Sigmoid colon (tissue), 7 donors: ENCODE results near the gene CLK4. TPM values are rescaled to one million over a fixed set of nuclear protein-coding genes. Genes with fewer than 3 reads are reported as not detected.

Experiments
- DNase-seq: peaks from one replicate; pipeline ENCODE4 v3.0.0-alpha.2; 2019
- H3K27ac ChIP-seq, 4 donors: fragments of 200-600 bp; sonication (generic); one replicate each; pipeline ENCODE4 v1.5.1; 2016 to 2019; ENCODE audit warnings: mild to moderate bottlenecking in 1 of 4
- H3K27me3 ChIP-seq, 3 donors: fragments of 200-600 bp; sonication (generic); one replicate each; pipeline ENCODE4 v1.5.1; 2019; ENCODE audit warnings: mild to moderate bottlenecking in 1 of 3
- H3K36me3 ChIP-seq, 4 donors: fragments of 200-600 bp; sonication (generic); one replicate each; pipeline ENCODE4 v1.5.1; 2016 to 2019
- H3K4me1 ChIP-seq, 4 donors: fragments of 200-600 bp; sonication (generic); one replicate each; pipeline ENCODE4 v1.5.1; 2017 to 2019
- H3K4me3 ChIP-seq, 4 donors: fragments of 200-600 bp; sonication (generic); one replicate each; pipeline ENCODE4 v1.5.1; 2017 to 2019; ENCODE audit warnings: mild to moderate bottlenecking in 2 of 4, moderate library complexity in 1 of 4
- H3K9me3 ChIP-seq, 4 donors: fragments of 200-600 bp in 3 of 4; sonication (generic) in 3 of 4; one replicate each; pipeline versions ENCODE4 v1.5.1 to v1.6.1; 2013 to 2019
- CTCF ChIP-seq, 4 experiments: fragments of 450-650 bp in 3 of 4; fragments of 200-600 bp in 1 of 4; IDR thresholded peaks; one replicate each; pipeline ENCODE4 v1.5.1; 2016 to 2019; ENCODE audit warnings: antibody characterized with exemption in 4 of 4, mild to moderate bottlenecking in 3 of 4, moderate library complexity in 2 of 4
- EP300 ChIP-seq, 4 donors: sonication (generic); formaldehyde crosslinking; IDR thresholded peaks; one replicate each; pipeline ENCODE4 v1.6.1; 2017; ENCODE audit warnings: antibody characterized with exemption in 4 of 4
- POLR2A ChIP-seq, 2 donors: fragments of 450-650 bp; IDR thresholded peaks; one replicate each; pipeline ENCODE4 v1.6.1; 2016; ENCODE audit warnings: antibody characterized with exemption in 2 of 2, mild to moderate bottlenecking in 2 of 2, moderate library complexity in 2 of 2
- POLR2AphosphoS5 ChIP-seq, 4 donors: sonication (generic); formaldehyde crosslinking; IDR thresholded peaks; one replicate each; pipeline ENCODE4 v1.6.1; 2017; ENCODE audit warnings: antibody characterized with exemption in 4 of 4
- WGBS, 2 donors: extraction: QIAGEN DNeasy Blood & Tissue Kit; methylation state at CpG; one replicate each; pipeline ENCODE4 v1.1.7; 2013; 5-methylcytosine and 5-hydroxymethylcytosine counted together
- intact Hi-C: fragments of 100-400 bp; cut with DNase I; formaldehyde crosslinking; loops from one replicate; pipeline ENCODE4 v1.15.1; 2023
- polyA plus RNA-seq, 3 donors: library from polyadenylated mRNA; stranded (reverse); fragments of 200-250 nt; gene quantifications; one replicate each; pipeline ENCODE4 v1.2.3, GENCODE V29; 2013
- total RNA-seq, 4 donors: library from RNA; depleted of rRNA; stranded (reverse); fragments of >200 nt; gene quantifications; one replicate each; pipeline ENCODE4 v1.1.0, GENCODE V29; 2016
- donor health status: healthy with polysubstance abuse.
- donor health status: Bipolar disorder and iron deficiency.
- donor health status: healthy.

CLK4 gene
- total RNA-seq (10 to 100 TPM; 31.8 to 51.8 (median 40.3) TPM), polyA plus RNA-seq (10 to 100 TPM in 1 of 3 donors, 1 to 10 TPM in 2; 5.3 to 11.6 (median 7.8) TPM)

GRCh38 chr5:178626484-178627258, at the start of gene CLK4:
TSS of gene CLK4 (minus strand) at chr5:178627050. CDS start at chr5:178623416, 3,634 bp downstream.
- Histone ChIP-seq H3K36me3 (peaks cover 0 to 16% (median 8%) of the 10 kb centered on the region in 4 donors), H3K4me1 (peaks cover 0 to 35% (median 31%) of the 10 kb centered on the region in 4 donors), H3K9me3 (no peaks in the 10 kb centered on the region), H3K27ac (peak within 1 kb of the TSS; percentile 91 to 99 (median 98)), H3K27me3 (no peaks in the 10 kb centered on the region), H3K4me3 (peak within 1 kb of the TSS; percentile 62 to 95 (median 88))
- DNase-seq, result peak; percentile 98
- TF ChIP-seq POLR2A (IDR thresholded peaks at IDR 0.05) (peak; percentile 17 to 44), POLR2AphosphoS5 (IDR thresholded peaks at IDR 0.05) (peak; percentile 75 to 91 (median 82)), CTCF (IDR thresholded peaks at IDR 0.05) (no peak), EP300 (IDR thresholded peaks at IDR 0.05) (peak in 1 of 4 donors; percentile 3)
- WGBS, 2 donors, result 0 to 1% methylated on average over 77 to 79 of the region's 79 CpGs
- intact Hi-C loops, result loop anchor here (2.0 to 10.0 kb wide), 7 partner anchors 104 to 1979 kb away; partner anchors contain the start of genes CNOT6, PHYKPL, RUFY1 and TSPAN17

- H3K4me3 ChIP-seq, result no peak overlapping the region
- H3K9me3 ChIP-seq, result no peaks in the 10 kb centered on the region
- TF ChIP-seq CTCF (IDR thresholded peaks at IDR 0.05) (no peak), POLR2A (IDR thresholded peaks at IDR 0.05) (no peak), EP300 (IDR thresholded peaks at IDR 0.05) (no peak), POLR2AphosphoS5 (IDR thresholded peaks at IDR 0.05) (no peak)
- no peak for DNase-seq
- intact Hi-C loops, result no loop called here
- H3K36me3 ChIP-seq, result no peaks in the 10 kb centered on the region
- no peaks in the 10 kb centered on the region for H3K27me3 ChIP-seq
- 87 to 89% methylated on average over 3 of the region's 3 CpGs for WGBS, 2 donors
- no peaks in the 10 kb centered on the region for H3K4me1 ChIP-seq
- no peak overlapping the region for H3K27ac ChIP-seq
Observed at GRCh38 chr5:178675922-178676321, 49.1 kb upstream of the CLK4 start.

- no peak for TF ChIP-seq POLR2AphosphoS5 (IDR thresholded peaks at IDR 0.05)
- TF ChIP-seq EP300 (IDR thresholded peaks at IDR 0.05), result no peak
- H3K36me3 ChIP-seq, result no peaks in the 10 kb centered on the region
- no peak overlapping the region for H3K27ac ChIP-seq
- H3K4me1 ChIP-seq, result no peaks in the 10 kb centered on the region
- no peak overlapping the region for H3K4me3 ChIP-seq
- no peaks in the 10 kb centered on the region for H3K27me3 ChIP-seq
- intact Hi-C loops, result no loop called here
- DNase-seq, result no peak
- H3K9me3 ChIP-seq, result no peaks in the 10 kb centered on the region
Observed at GRCh38 chr5:178674334-178674733, 47.5 kb upstream of the CLK4 start.

GRCh38 chr5:178673801-178674295, 47.0 kb upstream of the CLK4 start:
- Histone ChIP-seq H3K9me3 (no peaks in the 10 kb centered on the region), H3K4me3 (no peak overlapping the region), H3K27ac (no peak overlapping the region), H3K27me3 (no peaks in the 10 kb centered on the region), H3K36me3 (no peaks in the 10 kb centered on the region), H3K4me1 (no peaks in the 10 kb centered on the region)
- 65 to 76% methylated on average over 10 of the region's 10 CpGs for WGBS, 2 donors
- intact Hi-C loops, result no loop called here
- no peak for DNase-seq
- TF ChIP-seq POLR2A (IDR thresholded peaks at IDR 0.05), result no peak
- TF ChIP-seq POLR2AphosphoS5 (IDR thresholded peaks at IDR 0.05), result no peak
- TF ChIP-seq EP300 (IDR thresholded peaks at IDR 0.05), result no peak
- TF ChIP-seq CTCF (IDR thresholded peaks at IDR 0.05), result no peak

GRCh38 chr5:178672630-178673029, 45.8 kb upstream of the CLK4 start:
- WGBS, 2 donors, result 71 to 77% methylated on average over 4 of the region's 4 CpGs
- no peaks in the 10 kb centered on the region for H3K9me3 ChIP-seq

More at GRCh38 chr5:178672630-178673029, 45.8 kb upstream of the CLK4 start:
- no peaks in the 10 kb centered on the region for H3K4me1 ChIP-seq
- TF ChIP-seq POLR2A (IDR thresholded peaks at IDR 0.05), result no peak
- TF ChIP-seq EP300 (IDR thresholded peaks at IDR 0.05), result no peak
- TF ChIP-seq CTCF (IDR thresholded peaks at IDR 0.05), result no peak
- TF ChIP-seq POLR2AphosphoS5 (IDR thresholded peaks at IDR 0.05), result no peak
- intact Hi-C loops, result no loop called here
- H3K27me3 ChIP-seq, result no peaks in the 10 kb centered on the region
- no peak overlapping the region for H3K4me3 ChIP-seq
- no peak for DNase-seq
- no peak overlapping the region for H3K27ac ChIP-seq
- no peaks in the 10 kb centered on the region for H3K36me3 ChIP-seq
